Measurements from ENCODE around the gene LARP4B.

- no peak for TF ChIP-seq CTCF (IDR thresholded peaks at IDR 0.05)
- TF ChIP-seq POLR2A (IDR thresholded peaks at IDR 0.05) = no peak
These were observed 145.7 kb downstream of the LARP4B start for GRCh38 chr10:785861-786214.

Data from uterus (tissue), 2 donors.